A549 (cell line): ENCODE results near the gene NEK11.

Experiments
- EHMT2 ChIP-seq: fragments of 200-600 bp; sonication (generic); IDR thresholded peaks from 2 replicates; pipeline ENCODE4 v1.6.1; 2016; ENCODE audit warnings: antibody characterized with exemption, low read depth, mild to moderate bottlenecking, moderate library complexity
- JUN ChIP-seq, 2 experiments: fragments of >200 bp; sonication (Bioruptor Twin); formaldehyde crosslinking; IDR thresholded peaks; 2 replicates in 1 of 2; 3 replicates in 1 of 2; pipeline ENCODE4 v1.6.1; 2016 to 2017
- NR3C1 ChIP-seq: fragments of >200 bp; sonication (Bioruptor Twin); formaldehyde crosslinking; IDR thresholded peaks from 3 replicates; pipeline ENCODE4 v1.6.1; 2017
- PHF8 ChIP-seq: fragments of 200-600 bp; sonication (generic); IDR thresholded peaks from 2 replicates; pipeline ENCODE4 v1.6.1; 2016; ENCODE audit warnings: low read depth, mild to moderate bottlenecking, antibody characterized with exemption, moderate library complexity, borderline replicate concordance
- RFX5 ChIP-seq: fragments of 450-650 bp; IDR thresholded peaks from 2 replicates; pipeline ENCODE4 v1.7.1; 2014; ENCODE audit warnings: antibody characterized with exemption, mild to moderate bottlenecking, moderate library complexity
- SMC3 ChIP-seq: fragments of >200 bp; sonication (Bioruptor Twin); formaldehyde crosslinking; IDR thresholded peaks from 3 replicates; pipeline ENCODE4 v1.6.1; 2018; ENCODE audit warnings: inconsistent platforms
- TF ChIP-seq, protein P1 (sequence below): fragments of 200-600 bp; sonication (generic); IDR thresholded peaks from 2 replicates; pipeline ENCODE4 v1.6.1; 2016; ENCODE audit warnings: antibody characterized with exemption, mild to moderate bottlenecking, moderate library complexity
- TF ChIP-seq, protein P2 (sequence below): fragments of >200 bp; sonication (Bioruptor Twin); formaldehyde crosslinking; IDR thresholded peaks from 3 replicates; pipeline ENCODE4 v1.5.1; 2016

- TF ChIP-seq, protein P1, sequence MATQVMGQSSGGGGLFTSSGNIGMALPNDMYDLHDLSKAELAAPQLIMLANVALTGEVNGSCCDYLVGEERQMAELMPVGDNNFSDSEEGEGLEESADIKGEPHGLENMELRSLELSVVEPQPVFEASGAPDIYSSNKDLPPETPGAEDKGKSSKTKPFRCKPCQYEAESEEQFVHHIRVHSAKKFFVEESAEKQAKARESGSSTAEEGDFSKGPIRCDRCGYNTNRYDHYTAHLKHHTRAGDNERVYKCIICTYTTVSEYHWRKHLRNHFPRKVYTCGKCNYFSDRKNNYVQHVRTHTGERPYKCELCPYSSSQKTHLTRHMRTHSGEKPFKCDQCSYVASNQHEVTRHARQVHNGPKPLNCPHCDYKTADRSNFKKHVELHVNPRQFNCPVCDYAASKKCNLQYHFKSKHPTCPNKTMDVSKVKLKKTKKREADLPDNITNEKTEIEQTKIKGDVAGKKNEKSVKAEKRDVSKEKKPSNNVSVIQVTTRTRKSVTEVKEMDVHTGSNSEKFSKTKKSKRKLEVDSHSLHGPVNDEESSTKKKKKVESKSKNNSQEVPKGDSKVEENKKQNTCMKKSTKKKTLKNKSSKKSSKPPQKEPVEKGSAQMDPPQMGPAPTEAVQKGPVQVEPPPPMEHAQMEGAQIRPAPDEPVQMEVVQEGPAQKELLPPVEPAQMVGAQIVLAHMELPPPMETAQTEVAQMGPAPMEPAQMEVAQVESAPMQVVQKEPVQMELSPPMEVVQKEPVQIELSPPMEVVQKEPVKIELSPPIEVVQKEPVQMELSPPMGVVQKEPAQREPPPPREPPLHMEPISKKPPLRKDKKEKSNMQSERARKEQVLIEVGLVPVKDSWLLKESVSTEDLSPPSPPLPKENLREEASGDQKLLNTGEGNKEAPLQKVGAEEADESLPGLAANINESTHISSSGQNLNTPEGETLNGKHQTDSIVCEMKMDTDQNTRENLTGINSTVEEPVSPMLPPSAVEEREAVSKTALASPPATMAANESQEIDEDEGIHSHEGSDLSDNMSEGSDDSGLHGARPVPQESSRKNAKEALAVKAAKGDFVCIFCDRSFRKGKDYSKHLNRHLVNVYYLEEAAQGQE = no peak
- TF ChIP-seq JUN (IDR thresholded peaks at IDR 0.05) (no peak), NR3C1 (no peak), RFX5 (no peak), EHMT2 (no peak), SMC3 (no peak), PHF8 (no peak)
- TF ChIP-seq, protein P2, sequence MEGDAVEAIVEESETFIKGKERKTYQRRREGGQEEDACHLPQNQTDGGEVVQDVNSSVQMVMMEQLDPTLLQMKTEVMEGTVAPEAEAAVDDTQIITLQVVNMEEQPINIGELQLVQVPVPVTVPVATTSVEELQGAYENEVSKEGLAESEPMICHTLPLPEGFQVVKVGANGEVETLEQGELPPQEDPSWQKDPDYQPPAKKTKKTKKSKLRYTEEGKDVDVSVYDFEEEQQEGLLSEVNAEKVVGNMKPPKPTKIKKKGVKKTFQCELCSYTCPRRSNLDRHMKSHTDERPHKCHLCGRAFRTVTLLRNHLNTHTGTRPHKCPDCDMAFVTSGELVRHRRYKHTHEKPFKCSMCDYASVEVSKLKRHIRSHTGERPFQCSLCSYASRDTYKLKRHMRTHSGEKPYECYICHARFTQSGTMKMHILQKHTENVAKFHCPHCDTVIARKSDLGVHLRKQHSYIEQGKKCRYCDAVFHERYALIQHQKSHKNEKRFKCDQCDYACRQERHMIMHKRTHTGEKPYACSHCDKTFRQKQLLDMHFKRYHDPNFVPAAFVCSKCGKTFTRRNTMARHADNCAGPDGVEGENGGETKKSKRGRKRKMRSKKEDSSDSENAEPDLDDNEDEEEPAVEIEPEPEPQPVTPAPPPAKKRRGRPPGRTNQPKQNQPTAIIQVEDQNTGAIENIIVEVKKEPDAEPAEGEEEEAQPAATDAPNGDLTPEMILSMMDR = no peak
Measured at GRCh38 chr3:131050001-131050400, 23.3 kb downstream of the NEK11 start.
